ENCODE results near the gene PHLPP2. TPM values are rescaled to one million over a fixed set of nuclear protein-coding genes. Genes with fewer than 3 reads are reported as not detected.

PHLPP2 gene
- total RNA-seq, 2 donors from 2014 or later, result 5.0 to 21.2 TPM

DNA sequence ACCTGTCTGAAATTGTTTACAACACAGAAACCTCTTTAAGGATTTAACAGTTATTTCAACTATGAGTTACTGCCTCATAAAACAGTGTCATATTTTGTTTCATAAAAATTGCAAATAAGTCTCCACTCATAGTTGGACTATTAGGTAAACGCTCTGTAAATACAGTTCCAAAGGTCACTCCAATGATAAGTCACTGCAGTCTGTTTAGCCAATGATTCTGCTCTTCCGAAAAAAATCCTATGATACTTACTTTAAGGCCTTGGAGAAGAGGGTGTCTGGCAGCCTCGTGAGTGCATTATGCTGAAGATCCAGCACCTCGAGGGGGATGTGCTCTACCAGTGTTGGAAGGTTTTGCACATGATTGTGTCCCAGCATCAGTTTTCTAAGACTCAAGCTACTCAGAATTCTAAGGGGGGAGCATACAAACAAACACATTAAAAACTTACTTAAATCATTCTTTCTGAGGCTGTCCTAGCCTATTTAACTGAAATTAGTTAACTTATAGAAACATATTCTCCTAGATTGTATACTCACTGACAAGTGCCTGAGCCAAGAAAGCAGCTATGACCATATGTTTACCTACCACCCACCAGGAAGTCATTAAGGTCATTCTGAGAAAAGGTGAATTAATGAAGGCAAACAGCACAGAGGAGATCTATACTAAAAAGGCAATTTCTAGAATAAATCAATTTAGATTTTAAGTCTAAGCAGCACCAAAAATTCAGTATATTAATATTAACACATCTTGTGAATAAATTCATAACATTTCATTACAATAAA lies 57.4 kb downstream of the PHLPP2 start:
- Histone ChIP-seq H3K4me1 (replicated peaks) (no peaks in the 10 kb centered on the region), H3K36me3 (no peaks in the 10 kb centered on the region), H3K27ac (no peak overlapping the region), H3K4me3 (no peak overlapping the region), H3K9me3 (no peaks in the 10 kb centered on the region), H3K27me3 (replicated peaks; ENCODE audit: insufficient read depth) (no peaks in the 10 kb centered on the region)
- TF ChIP-seq POLR2A (IDR thresholded peaks at IDR 0.05), result no peak
- TF ChIP-seq POLR2AphosphoS5 (IDR thresholded peaks at IDR 0.05), result no peak
- TF ChIP-seq, protein P1, sequence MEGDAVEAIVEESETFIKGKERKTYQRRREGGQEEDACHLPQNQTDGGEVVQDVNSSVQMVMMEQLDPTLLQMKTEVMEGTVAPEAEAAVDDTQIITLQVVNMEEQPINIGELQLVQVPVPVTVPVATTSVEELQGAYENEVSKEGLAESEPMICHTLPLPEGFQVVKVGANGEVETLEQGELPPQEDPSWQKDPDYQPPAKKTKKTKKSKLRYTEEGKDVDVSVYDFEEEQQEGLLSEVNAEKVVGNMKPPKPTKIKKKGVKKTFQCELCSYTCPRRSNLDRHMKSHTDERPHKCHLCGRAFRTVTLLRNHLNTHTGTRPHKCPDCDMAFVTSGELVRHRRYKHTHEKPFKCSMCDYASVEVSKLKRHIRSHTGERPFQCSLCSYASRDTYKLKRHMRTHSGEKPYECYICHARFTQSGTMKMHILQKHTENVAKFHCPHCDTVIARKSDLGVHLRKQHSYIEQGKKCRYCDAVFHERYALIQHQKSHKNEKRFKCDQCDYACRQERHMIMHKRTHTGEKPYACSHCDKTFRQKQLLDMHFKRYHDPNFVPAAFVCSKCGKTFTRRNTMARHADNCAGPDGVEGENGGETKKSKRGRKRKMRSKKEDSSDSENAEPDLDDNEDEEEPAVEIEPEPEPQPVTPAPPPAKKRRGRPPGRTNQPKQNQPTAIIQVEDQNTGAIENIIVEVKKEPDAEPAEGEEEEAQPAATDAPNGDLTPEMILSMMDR (IDR thresholded peaks at IDR 0.05), result no peak
- no peak for DNase-seq (ENCODE audit: low spot score)
- WGBS, result 39% methylated on average over 4 of the region's 4 CpGs
- intact Hi-C loops (cut with DNase I), result no loop called here

- Histone ChIP-seq H3K4me1 (replicated peaks) (no peaks in the 10 kb centered on the region), H3K9me3 (no peaks in the 10 kb centered on the region), H3K27ac (no peak overlapping the region), H3K36me3 (no peaks in the 10 kb centered on the region), H3K4me3 (no peak overlapping the region), H3K27me3 (replicated peaks; ENCODE audit: insufficient read depth) (no peaks in the 10 kb centered on the region)
- WGBS, result 95% methylated on average over 1 of the region's 1 CpG
- no peak for DNase-seq (ENCODE audit: low spot score)
- intact Hi-C loops (cut with DNase I), result no loop called here
- TF ChIP-seq, protein P1 (IDR thresholded peaks at IDR 0.05), result no peak
- TF ChIP-seq POLR2A (IDR thresholded peaks at IDR 0.05), result no peak
- TF ChIP-seq POLR2AphosphoS5 (IDR thresholded peaks at IDR 0.05), result no peak
Observed at GRCh38 chr16:71666264-71666663, 58.2 kb downstream of the PHLPP2 start.

GRCh38 chr16:71659471-71659870 lies 65.0 kb downstream of the PHLPP2 start:
- Histone ChIP-seq H3K4me1 (replicated peaks) (no peaks in the 10 kb centered on the region), H3K9me3 (no peaks in the 10 kb centered on the region), H3K36me3 (peaks cover 0 to 7% of the 10 kb centered on the region in 2 donors), H3K27ac (no peak overlapping the region), H3K4me3 (no peak overlapping the region), H3K27me3 (replicated peaks; ENCODE audit: insufficient read depth) (no peaks in the 10 kb centered on the region)
- DNase-seq (ENCODE audit: low spot score), result no peak
- intact Hi-C loops (cut with DNase I), result no loop called here
- WGBS, result 98% methylated on average over 2 of the region's 2 CpGs
- TF ChIP-seq, protein P1 (IDR thresholded peaks at IDR 0.05), result no peak
- no peak for TF ChIP-seq POLR2AphosphoS5 (IDR thresholded peaks at IDR 0.05)
- no peak for TF ChIP-seq POLR2A (IDR thresholded peaks at IDR 0.05)

DNA sequence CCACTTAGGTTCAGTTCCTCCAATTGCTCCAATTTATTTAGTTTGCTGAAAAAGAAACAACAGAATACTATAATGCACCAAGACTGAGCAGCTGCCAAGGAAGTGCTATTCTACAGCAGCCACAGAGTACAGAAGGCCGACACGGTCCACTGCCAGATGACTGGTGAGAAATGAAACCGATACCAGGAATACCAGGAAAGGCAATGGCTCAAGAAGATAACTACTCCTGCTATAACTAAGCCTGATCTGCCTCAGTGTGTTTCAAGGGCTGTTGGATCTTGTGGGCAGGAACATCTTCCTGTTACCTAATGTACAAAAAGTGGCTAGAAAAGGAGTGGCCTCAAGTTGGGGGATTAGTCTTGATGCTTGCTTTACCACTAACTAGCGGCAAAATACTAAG lies 65.7 kb downstream of the PHLPP2 start:
- H3K36me3 ChIP-seq, result peaks cover 0 to 7% of the 10 kb centered on the region in 2 donors
- whole genome bisulfite sequencing, result 89% methylated on average over 4 of the region's 4 CpGs
- no peak for DNase-seq (ENCODE audit: low spot score)

More for the DNA sequence above, 65.7 kb downstream of the PHLPP2 start:
- no peak for TF ChIP-seq POLR2AphosphoS5 (IDR thresholded peaks at IDR 0.05)
- TF ChIP-seq, protein P1 (IDR thresholded peaks at IDR 0.05), result no peak
- no peak for TF ChIP-seq POLR2A (IDR thresholded peaks at IDR 0.05)
- H3K9me3 ChIP-seq, result no peaks in the 10 kb centered on the region
- H3K27me3 ChIP-seq (replicated peaks; ENCODE audit: insufficient read depth), result no peaks in the 10 kb centered on the region
- H3K4me1 ChIP-seq (replicated peaks), result no peaks in the 10 kb centered on the region
- H3K27ac ChIP-seq, result no peak overlapping the region
- intact Hi-C loops (cut with DNase I), result no loop called here
- H3K4me3 ChIP-seq, result no peak overlapping the region
